ENCODE results near the gene STAU1. TPM values are rescaled to one million over a fixed set of nuclear protein-coding genes. Genes with fewer than 3 reads are reported as not detected.

STAU1 gene
- total RNA-seq, 1 donor from 2014 or later, result 57.1 TPM

DNA sequence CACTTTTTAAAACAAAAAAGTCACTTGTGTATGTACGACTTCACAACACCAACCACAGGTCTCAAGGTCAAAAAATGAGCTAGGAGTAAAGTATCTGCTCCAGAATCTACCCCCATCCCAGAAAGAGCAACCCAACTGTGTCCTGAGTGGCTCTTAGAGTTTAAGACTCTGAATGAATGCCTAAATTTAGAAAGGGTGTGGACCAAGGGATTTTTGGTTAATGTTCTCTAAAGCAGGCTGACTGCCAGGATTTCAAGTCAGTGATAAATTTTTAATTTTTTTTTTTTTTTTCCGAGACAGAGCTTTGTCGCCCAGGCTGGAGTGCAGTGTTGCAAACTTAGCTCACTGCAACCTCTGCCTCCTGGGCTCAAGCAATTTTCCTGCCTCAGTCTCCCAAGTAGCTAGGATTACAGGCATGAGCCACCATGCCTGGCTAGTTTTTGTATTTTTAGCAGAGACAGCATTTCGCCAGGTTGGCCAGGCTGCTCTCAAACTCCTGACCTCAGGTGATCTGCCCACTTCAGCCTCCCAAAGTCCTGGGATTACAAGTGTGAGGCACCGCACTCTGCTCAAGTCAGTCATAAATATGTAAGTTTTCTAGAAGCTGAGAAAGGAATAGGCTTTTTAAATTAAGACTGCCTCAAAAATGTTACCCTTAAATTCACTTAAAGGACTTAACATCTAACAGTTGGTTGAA is 20.2 kb downstream of the STAU1 start:
- intact Hi-C loops (cut with micrococcal nuclease), result loop anchor here (5.0 kb wide), 1 partner anchor 36 kb away; no protein-coding TSS in a partner anchor

DNA sequence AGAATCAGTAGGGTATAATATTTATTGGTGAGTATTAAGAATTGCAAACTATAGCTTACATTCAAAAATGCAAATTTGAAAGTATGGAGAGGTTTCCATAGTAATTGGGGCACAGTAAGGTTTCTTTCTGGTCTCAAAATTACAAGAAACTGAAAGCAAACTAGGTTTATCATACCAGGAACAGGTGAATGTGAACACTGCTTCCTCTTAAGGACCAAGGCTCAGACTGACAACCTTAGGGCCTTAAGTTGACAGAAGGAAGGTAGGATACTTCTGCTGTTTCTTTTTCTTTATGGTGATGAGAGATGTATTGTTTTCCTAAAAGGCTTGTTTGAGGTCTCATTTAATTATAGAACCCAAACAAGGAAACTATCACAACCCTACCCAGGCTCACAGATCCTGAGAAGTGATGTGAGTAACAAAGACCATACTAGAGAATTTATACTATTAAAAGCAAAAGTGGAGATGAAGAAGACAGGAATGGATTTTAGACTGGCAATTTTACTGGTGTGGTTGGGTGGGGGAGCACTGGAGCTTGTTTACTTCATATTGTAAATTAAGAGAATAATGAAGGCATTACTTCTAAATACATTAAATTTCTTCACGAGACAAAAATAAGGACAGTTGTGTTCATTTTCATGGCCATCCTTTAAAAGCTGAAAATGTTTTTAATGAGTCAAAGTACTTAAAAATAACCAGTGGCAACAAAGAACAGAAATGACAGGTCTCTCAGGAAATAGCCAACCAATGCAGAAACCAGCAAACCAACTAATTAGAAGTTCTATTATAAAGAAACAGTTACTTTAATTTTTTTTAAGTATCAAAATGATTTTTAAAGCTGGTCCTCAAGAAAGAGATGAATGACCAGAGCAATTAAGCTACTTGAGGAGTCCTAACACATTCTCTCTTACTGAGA is 21.3 kb downstream of the STAU1 start:
- intact Hi-C loops (cut with micrococcal nuclease), result loop anchor here (1.0 to 5.0 kb wide), 3 partner anchors 20 to 53 kb away; partner anchors contain the start of gene DDX27

DNA sequence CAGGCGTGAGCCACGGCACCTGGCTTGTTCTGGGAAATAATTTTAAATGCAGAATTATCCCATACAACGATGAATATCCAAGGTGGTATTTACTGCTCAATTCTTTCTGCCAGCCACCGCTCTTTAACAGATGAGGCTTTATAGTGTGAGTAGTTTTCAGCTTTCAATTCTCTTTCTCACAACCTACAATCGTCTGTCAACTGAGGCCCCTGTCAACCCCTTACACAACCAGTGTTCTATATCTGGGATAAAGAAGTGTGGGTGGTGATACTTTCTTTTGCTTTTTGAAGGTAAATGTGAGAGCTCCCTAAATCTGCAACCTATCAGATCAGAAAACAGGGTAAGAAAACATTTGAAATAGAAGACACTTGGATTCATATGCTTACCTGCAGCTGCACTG is 22.5 kb downstream of the STAU1 start:
- intact Hi-C loops (cut with micrococcal nuclease), result loop anchor here (1.0 to 5.0 kb wide), 3 partner anchors 21 to 54 kb away; partner anchors contain the start of gene DDX27

DNA sequence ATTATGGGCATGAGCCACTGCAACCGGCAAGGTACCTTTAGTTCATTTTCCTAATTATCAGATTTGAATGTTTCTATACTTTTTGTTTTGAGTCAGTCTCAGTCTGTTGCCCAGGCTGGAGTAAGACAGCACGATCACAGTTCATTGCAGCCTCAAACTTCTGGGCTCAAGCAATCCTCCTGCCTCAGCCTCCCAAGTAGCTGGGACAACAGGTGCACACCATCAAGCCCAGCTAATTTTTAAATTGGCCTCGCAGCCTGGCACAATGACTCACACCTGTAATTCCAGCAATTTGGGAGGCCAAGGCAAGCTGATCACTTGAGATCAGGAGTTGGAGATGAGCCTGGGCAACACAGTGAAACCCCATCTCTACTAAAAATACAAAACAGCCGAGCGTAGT is 24.4 kb downstream of the STAU1 start:
- intact Hi-C loops (cut with micrococcal nuclease), result no loop called here

DNA sequence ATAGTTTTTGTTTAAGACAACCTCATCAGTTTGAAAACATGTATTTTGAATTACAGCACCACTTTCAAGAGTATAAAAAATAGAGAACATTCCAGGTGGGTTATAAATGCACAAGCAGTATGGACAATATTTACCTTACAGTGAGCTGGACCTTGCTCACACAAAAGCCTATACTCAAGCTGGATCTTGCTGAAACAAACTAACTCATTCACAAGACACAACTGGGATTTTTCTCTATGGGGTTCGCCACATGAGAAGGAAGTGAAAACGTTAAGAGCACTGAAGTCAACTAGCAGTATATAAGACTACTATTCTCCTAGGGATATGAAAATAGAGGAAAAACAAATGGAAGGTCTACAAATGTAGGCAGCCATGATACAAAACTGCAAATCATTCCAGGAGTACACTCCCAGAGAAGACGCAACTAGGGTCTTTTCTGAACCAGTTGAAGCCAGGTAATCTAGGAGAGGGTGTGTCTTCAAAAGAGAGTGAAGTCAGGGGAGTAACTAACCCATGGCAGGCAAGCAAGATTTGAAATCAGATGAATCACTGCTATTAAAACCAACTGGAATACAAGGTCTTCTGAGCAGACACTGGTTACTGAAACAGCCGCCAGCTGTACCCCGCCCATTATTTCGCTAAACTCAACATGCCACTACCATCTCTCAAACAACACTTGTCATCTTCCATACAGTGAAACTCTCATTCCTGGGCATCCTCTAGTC is 26.5 kb downstream of the STAU1 start:
- intact Hi-C loops (cut with micrococcal nuclease), result no loop called here

DNA sequence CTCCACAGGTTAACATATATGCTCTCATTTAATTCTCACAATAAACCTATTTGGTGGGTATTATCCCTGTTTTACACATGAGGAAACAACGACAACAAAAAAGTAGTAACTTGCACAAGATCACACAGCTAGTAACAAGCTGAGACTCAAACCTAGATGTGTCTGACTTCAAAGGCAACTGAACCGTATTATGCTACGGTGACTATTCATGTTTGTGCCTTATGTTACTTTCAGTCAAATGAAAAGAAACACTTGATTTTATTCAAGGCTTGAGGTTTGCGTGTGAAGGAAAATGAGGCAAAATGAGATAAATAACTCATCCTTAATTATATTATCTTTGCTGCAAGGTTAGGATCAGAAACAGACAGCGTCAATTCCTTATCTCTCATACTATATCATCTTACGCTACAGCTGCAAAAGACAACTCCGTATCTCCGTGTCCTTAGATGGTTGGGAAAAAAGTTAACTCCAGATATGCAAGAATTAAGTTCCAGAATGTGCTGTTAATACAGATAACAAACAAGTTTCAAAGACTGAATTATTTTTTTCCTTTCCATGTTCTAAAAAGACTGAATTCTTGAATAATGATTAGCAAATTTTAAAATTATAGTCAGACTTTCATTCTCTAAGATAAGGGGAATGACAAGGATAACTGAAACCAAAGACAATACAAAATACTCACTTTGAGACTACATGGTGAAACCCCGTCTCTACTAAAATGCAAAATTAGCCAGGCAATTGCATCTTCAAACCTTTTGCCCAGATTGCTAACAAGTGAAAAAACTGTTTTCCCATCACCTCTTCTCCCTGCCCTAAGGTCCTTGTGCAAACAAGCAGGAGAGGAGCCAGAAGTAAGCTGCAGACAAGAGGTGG is 27.8 kb downstream of the STAU1 start:
- intact Hi-C loops (cut with micrococcal nuclease), result no loop called here

DNA sequence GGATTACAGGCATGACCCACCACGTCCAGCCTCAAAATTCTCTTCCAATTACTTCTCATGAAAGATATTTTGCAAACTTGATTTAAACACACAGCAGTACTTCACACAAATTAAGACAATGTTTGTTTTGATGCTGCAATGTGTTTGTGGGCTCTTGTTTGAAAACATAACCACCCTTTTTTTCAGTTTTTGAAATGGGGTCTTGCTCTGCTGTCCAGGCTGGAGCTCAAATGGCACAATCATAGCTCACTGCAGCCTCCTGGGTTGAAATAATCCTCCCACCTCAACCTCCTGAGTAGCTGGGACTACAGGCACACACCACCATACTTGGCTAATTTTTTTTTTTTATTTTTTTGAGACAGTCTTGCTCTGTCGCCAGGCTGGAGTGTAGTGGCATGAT is 31.0 kb downstream of the STAU1 start:
- intact Hi-C loops (cut with micrococcal nuclease), result no loop called here

DNA sequence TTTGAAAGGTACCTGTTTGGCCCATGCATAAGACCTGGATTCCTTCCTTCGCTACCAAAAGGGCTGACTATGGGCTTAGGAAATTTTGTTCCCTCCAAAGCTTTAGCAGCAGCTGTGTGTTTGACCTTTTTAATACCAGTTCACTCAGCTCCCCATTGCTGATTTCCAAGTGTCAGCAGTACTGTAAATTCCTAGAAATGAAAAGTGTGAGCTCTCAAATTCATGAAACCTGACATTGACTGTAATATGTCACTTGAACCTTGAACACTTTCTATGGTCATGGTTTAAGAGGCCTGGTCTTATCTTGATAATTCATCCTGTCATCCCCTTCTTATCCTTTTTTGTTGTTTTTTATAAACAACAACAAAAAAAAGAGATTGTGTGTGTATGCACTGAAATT is 31.7 kb downstream of the STAU1 start:
- intact Hi-C loops (cut with micrococcal nuclease), result no loop called here

DNA sequence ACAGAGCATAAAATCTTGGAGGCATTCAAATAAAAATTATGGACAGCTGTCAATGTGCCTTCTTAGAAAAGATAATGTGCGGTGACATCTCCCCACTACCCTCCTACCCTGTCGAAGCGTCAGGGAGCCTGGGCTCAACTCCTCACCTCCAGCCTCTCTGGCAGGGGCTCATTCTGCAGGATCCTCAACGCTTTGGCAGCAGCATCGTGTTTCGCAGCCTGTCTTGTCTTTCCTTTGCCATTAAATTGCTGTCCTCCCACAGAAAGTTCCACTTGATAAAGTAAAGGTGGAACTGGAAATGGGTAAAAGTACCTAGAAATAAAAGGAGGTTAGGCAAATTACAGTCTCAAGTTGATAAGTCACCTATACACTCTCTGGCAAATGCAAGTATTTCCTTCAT is 36.7 kb downstream of the STAU1 start:
- intact Hi-C loops (cut with micrococcal nuclease), result no loop called here

DNA sequence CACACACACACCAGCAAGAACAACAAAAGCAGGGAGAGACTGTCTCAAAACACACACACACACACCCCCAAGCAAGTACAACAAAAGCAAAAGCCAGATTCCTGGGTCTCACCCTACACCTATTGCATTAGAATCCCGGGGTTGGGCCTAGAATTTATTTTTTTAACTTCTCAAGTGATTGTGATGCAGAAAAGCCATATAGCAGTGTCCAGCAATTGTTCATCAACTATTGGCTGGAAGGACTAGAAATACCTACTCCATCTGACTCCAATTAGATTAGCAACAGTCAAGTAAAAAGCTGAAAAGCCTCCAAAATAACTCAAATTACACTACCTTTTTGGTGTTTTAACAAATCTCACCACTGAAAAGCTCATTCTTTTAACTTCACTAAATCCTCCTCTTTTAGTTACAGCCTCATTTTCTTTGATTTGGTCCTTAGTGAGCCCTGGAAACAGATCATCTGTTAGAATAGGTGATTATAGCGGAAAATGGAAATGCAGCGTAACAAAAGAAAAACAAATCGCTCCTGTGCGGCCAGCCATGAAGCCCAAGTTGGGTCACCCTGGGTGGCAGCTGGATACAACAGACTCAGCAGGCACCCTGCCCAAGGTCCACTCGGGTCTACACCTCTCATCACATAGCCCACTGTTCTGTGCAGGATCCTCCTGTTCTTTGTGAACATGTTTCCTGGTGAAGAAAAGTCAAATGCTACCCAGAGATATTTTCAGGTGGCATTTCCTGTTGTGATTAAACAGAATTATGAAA is 38.7 kb downstream of the STAU1 start:
- intact Hi-C loops (cut with micrococcal nuclease), result no loop called here

DNA sequence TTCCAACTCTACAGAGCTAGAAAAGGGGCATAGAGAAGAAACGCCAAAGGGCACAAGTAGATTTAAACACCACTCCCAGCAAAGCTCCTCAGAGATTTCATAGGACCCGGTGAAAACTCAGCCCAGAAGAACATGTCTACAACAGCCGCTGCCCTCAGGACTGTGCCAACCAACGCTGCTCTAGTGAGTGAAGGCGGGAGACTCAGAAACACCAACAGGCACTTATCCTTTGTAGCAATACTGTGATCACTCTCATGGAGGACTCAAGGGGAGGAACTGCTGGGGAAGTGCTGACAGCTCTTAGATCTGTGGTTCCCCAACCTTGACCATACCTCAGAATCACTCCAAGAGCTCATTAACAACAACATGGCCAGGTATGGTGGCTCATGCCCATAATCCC is 39.5 kb downstream of the STAU1 start:
- intact Hi-C loops (cut with micrococcal nuclease), result no loop called here

DNA sequence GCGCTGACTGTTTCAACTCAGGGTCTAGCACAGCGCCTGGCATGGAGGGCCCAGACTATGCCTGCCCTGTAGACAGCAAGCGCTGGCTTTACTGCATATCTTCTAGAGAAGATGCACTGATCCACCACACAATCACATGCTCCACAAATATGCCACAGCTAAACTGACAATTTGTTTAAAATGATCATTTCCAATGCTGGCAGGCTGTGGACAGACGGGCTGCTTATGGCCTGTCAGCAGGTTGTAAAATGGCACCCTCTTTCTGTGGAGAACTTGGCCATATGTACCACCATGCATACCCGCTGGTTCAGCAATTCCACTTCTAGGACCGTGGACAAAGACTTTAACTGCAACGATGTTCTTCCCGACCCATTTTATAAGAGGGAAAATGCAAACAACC is 40.8 kb downstream of the STAU1 start:
- intact Hi-C loops (cut with micrococcal nuclease), result no loop called here

DNA sequence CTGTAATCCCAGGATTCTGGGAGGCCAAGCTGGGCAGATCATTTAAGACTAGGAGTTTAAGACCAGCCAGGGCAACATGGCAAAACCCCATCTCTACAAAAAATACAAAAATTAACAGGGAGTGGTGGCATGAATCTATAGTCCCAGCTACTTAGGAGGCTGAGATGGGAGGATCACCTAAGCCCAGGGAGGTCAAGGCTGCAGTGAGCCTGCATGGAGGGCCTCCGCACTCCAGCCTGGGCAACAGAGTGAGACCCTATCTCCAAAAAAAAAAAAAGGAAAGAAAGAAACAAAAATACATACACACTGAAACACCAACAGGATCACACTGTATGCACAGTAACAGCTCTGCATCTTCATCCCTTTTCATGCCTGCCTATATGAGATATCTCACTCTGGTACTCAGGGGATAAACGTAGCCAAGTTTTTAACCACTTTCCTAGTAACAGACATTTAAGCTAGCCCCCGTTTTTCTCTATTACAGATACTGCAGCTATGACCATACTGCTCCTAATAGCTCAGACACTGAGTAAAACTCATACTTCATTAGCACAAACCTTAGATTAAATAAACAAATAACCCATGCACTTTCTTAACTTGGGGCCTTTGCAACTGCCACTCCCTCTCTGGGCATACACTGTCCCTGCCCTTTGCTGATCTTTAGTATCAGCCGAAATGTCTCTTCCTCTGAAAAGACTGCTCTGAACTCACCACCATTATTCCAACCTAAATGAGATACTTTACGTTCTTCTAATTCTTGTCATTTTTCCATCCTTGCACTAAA is 41.5 kb downstream of the STAU1 start:
- intact Hi-C loops (cut with micrococcal nuclease), result no loop called here

DNA sequence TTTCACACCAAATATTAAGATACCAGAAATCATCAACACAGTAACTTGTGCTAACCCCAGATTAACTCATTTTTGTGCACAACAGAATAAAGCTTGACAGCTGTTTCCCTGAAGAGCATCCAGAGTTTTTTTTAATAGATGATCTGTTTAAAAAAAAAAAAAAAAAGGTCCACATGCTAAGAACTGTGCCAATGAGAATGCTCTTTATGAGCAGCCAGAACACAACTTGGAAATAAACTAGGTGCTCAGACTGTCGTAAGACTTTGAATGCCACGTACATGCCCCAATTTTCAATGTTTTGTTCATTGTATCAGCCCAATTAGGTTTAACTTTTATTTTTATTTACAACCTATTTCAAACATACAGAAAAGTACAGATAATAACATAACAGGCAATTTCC is 47.3 kb downstream of the STAU1 start:
- intact Hi-C loops (cut with micrococcal nuclease), result no loop called here

DNA sequence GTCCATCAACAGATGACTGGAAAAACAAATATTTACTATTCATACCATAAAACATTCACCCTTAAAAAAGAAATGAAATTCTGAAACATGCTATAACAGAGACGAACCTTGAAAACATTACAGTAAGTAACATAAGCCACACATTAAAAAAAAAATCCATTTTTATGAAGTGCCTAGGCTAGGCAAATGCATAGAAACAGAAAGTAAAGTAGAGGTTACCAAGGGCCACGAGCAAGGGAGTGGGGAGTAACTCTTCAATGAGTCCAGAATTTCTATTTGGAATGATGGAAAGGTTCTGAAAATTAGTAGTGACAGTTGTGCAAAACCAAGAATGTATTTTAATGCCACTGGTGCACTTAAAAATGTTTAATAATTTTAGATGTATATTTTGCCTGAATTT is 47.7 kb downstream of the STAU1 start:
- intact Hi-C loops (cut with micrococcal nuclease), result no loop called here

DNA sequence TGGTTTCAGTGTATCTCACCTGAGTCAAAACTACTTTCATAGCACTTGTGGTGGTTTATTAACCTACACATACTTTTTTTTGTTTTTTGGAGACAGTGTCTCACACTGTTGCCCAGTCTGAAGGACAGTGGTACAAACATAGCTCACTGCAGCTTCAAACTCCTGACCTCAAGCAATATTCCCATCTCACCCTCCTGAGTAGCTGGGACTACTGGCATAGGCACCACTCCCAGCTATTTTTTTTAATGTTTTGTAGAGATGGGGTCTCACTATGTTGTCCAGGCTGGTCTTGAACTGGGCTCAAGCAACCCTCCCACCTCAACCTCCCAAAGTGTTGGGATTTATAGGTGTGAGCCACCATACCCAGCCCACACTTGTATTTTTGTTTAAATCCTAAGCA is 49.7 kb downstream of the STAU1 start:
- intact Hi-C loops (cut with micrococcal nuclease), result no loop called here

DNA sequence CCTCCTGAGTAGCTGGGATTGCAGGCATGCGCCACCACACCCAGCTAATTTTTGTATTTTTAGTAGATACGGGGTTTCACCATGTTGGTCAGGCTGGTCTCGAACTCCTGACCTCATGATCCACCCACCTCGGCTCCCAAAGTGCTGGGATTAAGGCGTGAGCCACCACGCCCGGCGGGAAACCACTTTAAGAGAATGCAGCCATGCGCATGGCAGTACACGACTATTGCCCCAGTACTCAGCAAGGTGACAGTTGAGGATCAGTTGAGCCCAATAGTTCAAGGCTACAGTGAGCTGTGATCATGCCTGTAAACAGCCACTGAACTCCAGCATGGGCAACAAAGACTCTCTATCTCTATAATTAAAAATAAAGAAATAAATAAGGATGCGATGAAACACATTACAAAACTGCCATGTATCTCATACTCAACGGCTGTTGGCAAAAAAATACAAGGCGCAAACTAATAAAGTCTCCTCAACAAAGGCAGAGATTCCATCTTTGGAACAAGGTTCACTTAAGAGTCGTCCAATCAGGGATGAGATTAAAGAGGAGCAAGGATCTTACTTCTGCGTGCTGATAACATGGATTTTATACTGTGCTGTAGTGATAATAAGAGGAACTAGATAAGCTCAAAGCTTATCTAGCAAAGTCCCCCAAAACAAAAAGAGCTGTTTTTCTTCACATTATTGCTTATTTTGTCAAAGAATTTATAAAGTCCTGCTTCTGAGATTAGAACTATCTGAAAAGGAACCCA is 51.1 kb downstream of the STAU1 start:
- intact Hi-C loops (cut with micrococcal nuclease), result no loop called here

DNA sequence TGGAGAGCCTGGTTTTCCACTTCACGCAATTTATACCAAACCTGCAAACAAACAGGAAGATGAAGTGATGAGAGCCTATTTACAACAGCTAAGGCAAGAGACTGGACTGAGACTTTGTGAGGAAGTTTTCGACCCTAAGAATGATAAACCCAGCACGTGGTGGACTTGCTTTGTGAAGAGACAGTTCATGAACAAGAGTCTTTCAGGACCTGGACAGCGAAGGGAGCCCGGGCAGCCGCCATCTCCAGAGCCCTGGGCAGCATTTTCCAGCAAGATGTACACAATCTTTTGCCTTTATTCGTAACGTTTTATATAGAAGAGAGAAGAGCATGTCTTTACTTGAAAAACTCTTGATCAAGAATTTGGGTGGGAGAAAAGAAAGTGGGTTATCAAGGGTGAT is 53.3 kb downstream of the STAU1 start:
- intact Hi-C loops (cut with micrococcal nuclease), result loop anchor here (5.0 kb wide), 2 partner anchors 33 to 143 kb away; partner anchors contain the start of gene ZNFX1

Measured in T-helper 1 cell treated with Interleukin-12 subunit alpha and Interleukin-12 subunit beta and Interleukin-4 antibody, amounts not matched to agents 30 ng/mL and 1 ng/mL, for 36 hours (primary cell).